ENCODE results near the gene TMEM101.
"Not testable (repeated sequence)": the region's sequence is repeated elsewhere in the genome, so short reads cannot be mapped to it uniquely, and the experiment has no call there.

The TMEM101 gene

GRCh38 chr17:44000141-44000860 is 14.5 kb downstream of the TMEM101 start:
- DNase-seq = no peak

- DNase-seq = no peak
Measured at GRCh38 chr17:43999024-43999423, 15.7 kb downstream of the TMEM101 start.

- peak; percentile 84 for DNase-seq
Measured at GRCh38 chr17:43998552-43998951, 16.2 kb downstream of the TMEM101 start.

- not testable (repeated sequence) for DNase-seq
Measured at GRCh38 chr17:43997180-43997579, 17.6 kb downstream of the TMEM101 start.

- no peak for DNase-seq
Measured at GRCh38 chr17:43995150-43995471, 19.7 kb downstream of the TMEM101 start.

GRCh38 chr17:43994272-43995149 is 20.3 kb downstream of the TMEM101 start:
- DNase-seq = peak; percentile 47

- no peak for DNase-seq
Measured at GRCh38 chr17:43992641-43993040, 22.1 kb downstream of the TMEM101 start.

GRCh38 chr17:43988301-43988700 is 26.5 kb downstream of the TMEM101 start:
- no peak for DNase-seq

- DNase-seq = no peak
Measured at GRCh38 chr17:43987131-43988021, 27.4 kb downstream of the TMEM101 start.

- no peak for DNase-seq
Measured at GRCh38 chr17:43986225-43986981, 28.4 kb downstream of the TMEM101 start.

- no peak for DNase-seq
Measured at GRCh38 chr17:43984521-43984920, 30.2 kb downstream of the TMEM101 start.

GRCh38 chr17:43983515-43984411 is 31.0 kb downstream of the TMEM101 start:
- DNase-seq = no peak

- no peak for DNase-seq
Measured at GRCh38 chr17:43983196-43983514, 31.6 kb downstream of the TMEM101 start.

- DNase-seq = no peak
Measured at GRCh38 chr17:43982171-43982570, 32.6 kb downstream of the TMEM101 start.

GRCh38 chr17:43979671-43980070 is 35.1 kb downstream of the TMEM101 start:
- no peak for DNase-seq

- DNase-seq = no peak
Measured at GRCh38 chr17:43979011-43979410, 35.8 kb downstream of the TMEM101 start.

- no peak for DNase-seq
Measured at GRCh38 chr17:43978078-43978477, 36.7 kb downstream of the TMEM101 start.

GRCh38 chr17:43976963-43977837 is 37.6 kb downstream of the TMEM101 start:
- no peak for DNase-seq

GRCh38 chr17:43975898-43976297 is 38.9 kb downstream of the TMEM101 start:
- DNase-seq = no peak
